ACHN (cell line): ENCODE measurements around the gene MARCHF2.
"Not testable (repeated sequence)": the region's sequence is repeated elsewhere in the genome, so short reads cannot be mapped to it uniquely, and the experiment has no call there.

Experiments used
- DNase-seq: peaks from one replicate; pipeline ENCODE4 v3.0.0-alpha.2; 2015
- in situ Hi-C: cut with HindIII; loops from 2 replicates; pipeline ENCODE4 v1.10.0; 2017; ENCODE audit warnings: low sequenced_read_pairs, low pct_ligation_motif_present, low pct_unique_long_range_greater_than_20kb

MARCHF2 gene

GRCh38 chr19:8386419-8386818 is 26.7 kb upstream of the MARCHF2 start:
- in situ Hi-C loops, DNase-seq: not testable (repeated sequence)

DNA sequence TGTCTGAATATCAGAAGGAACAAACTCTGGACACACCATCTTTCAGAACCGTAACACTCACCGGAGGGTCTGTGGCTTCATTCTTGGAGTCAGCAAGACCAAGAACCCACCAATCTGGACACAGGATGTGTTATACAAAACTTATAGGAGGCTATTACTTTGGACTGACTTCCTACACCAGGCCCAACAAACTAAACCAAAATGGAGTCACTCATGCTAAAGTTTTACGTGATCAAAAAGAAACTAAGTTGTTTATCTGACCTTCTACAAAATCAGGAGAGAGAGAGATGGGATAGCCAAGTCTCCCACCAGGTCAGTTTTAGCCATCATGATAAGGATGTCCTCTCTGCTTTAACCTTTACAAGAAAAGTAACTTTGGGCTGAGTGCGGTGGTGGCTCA is 26.1 kb upstream of the MARCHF2 start:
- DNase-seq: no peak
- in situ Hi-C loops: no loop called here

DNA sequence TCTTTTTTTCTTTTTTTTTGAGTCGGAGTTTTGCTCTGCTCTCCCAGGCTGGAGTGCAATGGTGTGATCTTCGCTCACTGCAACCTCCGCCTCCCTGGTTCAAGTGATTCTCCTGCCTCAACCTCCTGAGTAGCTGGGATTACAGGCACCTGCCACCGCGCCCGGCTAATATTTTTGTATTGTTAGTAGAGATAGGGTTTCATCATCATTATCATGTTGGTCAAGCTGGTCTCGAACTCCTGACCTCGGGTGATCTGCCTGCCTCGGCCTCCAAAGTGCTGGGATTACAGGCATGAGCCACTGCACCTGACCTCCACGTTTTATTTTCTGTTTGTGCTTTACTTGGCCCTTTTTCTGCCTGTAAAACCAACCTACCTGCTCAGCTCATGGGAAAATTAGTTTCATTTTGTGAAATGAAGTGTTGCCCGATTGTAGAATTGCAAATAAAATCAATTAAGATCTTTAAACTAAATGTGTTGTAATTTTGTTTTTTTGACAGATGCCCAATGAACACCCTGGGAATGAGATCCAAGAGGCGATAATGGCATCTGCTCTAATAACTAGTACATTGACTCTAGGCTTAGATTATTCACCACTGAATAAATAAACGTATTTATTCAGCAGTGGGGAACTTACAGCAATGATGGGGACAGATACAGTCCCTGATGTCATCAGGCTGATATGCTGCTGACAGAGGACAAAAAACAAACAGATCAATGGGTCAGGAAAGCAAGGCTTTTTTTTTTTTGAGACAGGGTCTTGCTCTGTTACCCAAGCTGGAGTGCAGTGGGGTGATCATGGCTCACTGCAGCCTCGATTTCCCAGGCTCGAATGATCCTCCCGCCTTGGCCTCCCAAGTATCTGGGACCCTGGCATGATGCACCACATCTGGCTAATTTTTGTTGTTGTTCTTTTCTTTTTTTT is 25.2 kb upstream of the MARCHF2 start:
- in situ Hi-C loops: no loop called here
- DNase-seq: no peak

DNA sequence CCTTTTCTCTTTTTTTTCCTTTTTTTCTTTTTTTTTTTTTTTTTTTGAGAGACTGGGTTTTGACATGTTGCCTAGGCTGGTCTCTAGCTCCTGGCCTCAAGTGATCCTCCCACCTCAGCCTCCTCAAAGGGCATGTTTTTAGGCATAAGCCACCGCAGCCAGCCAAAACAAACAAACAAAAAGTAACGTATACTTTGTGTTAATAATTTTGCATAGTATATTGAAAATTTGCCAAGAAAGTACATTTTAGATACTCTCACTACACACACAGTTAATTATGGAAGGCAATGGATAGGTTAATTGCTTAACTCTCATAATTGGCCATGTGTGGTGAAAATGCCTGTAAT is 24.5 kb upstream of the MARCHF2 start:
- in situ Hi-C loops: no loop called here

DNA sequence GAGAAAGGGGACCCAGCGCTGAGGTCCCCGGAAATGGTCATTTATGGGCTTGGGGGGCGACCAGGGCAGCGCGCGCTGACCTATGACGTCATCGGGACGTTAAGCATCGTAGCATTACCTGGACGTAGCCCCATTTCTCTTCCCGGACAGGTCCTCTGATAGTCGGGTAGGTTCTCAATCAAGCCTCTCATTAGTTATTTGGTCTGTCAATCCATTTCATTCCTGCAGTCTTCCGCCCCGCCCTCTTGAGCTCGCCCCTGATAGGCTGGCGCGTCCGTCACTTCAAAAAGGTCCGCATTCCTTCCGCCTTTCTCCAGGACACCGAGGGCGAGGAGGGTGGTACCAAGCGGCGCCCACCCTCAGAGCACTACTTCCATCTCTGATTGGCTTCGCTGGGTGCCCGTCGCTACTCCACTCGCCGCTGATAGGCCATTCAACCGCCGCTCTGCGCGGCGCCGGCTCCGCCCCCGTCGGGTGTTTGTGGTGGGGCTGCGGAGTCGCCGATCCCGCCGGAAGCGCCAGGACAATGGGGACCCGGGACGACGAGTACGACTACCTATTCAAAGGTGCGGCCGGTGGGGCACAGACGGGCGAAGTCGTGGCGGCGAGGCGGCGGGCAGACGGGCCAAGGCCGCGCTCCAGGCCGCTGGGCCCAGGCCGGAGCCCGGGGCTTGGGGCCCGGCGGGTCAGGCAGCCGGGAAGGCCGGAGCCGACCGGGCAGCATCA is 23.1 kb upstream of the MARCHF2 start, which contains the start of gene RAB11B:
RAB11B (plus strand) TSS at position 470 of the 726 bp plus-strand sequence; CDS start at position 527, 57 bp downstream.
- DNase-seq: peak; percentile 99
- in situ Hi-C loops: no loop called here

More for the DNA sequence above, 24.5 kb upstream of the MARCHF2 start:
- DNase-seq: no peak

GRCh38 chr19:8390617-8390981 is 22.5 kb upstream of the MARCHF2 start:
- DNase-seq: peak; percentile 81
- in situ Hi-C loops: no loop called here

GRCh38 chr19:8391198-8392016 is 21.7 kb upstream of the MARCHF2 start:
- DNase-seq: no peak
- in situ Hi-C loops: no loop called here

- in situ Hi-C loops: no loop called here
- DNase-seq: no peak
Measured at GRCh38 chr19:8392017-8392591, 21.0 kb upstream of the MARCHF2 start.

DNA sequence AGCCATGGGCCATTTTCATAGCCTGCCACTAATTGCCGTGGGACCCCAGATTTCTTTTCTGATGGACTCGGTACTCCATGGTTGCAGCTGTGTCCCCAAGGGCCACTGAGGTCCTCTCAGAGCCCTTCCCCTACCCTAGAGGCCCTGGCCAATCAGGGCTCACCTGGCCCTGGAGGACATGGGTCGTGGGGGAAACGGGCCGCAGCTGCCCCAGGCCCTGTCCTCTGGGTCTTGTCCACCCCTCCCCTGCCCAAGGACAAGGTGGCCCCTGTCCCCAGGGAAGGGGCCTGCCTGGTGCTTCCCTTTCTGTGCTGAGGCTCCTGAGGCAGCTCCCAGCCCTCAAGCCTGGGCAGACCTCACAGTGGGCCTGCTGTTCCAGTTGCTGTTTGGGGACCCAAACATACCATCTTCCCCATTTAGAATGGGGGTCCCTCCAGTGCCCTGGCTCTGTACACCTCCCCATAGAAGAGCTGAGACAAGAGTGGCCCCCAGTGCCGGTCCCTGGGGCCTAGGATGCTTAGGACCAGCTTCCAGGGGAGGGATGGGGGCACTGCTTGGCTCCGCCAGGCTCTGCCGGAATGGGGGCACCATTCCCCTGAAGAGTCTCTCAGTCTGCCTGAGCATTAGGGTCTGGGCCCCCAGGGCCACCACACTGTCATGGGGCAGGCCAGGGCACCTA is 19.8 kb upstream of the MARCHF2 start:
- DNase-seq: no peak
- in situ Hi-C loops: no loop called here

GRCh38 chr19:8393871-8394250 is 19.2 kb upstream of the MARCHF2 start:
- no peak for DNase-seq
- in situ Hi-C loops: no loop called here

DNA sequence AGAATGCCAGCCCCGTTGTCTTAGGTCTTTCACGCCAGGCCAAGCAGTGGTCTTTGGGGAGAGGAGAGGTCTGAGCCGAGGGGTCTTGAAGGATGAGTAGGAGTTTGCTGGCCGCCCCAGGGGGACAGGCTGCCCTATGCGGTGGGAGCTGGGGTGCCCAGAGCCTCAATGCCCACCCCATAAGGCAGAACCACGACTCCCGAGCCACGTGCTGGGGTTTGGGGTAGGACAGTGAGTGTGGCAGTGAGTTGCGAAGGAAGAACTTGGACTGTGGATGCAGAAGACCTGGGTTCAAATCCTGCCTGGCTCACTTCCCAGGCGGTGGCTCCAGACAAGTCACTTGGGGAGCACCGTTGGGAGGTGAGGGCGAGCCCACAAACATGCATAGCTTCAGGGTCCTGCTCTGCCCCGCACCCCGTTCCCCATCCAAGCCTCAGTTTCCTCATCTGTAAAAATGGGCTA is 17.5 kb upstream of the MARCHF2 start:
- DNase-seq: no peak
- in situ Hi-C loops: no loop called here

- in situ Hi-C loops: no loop called here
- DNase-seq: no peak
Measured at GRCh38 chr19:8396185-8396562, 16.9 kb upstream of the MARCHF2 start.

DNA sequence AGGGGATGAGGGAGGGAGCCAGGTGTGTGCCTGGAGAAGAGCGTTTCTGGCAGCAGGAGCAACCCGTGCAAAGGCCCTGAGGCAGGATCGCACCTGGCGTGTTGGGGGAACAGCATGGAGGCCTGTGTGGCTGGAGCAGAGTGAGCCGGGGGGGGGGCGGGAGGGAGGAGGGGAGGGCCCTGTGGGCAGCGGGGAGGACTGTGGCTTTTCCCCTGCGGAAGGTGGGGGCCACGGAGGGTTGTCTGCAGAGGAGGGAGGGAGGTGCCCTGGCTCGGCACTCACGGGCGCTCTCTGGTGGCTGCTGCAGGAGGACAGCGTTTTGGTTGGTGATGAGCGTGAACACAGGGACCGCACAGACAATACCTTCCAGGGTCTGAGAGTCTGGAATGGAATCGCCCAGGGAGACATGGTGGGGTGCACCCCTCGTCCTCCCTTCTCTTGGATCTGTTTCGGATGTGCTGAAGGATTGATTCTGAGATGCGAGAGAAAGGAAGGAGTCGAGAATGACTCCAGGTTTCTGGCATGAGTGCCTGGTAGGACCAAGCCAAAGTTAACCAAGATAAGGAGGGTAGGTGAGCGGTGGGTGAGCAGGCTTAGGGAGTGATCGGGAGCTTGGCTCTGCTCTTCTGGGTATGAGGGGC is 16.4 kb upstream of the MARCHF2 start:
- DNase-seq: peak; percentile 42
- in situ Hi-C loops: no loop called here

GRCh38 chr19:8397271-8397670 is 15.8 kb upstream of the MARCHF2 start:
- in situ Hi-C loops: no loop called here
- no peak for DNase-seq

GRCh38 chr19:8397746-8398310 is 15.3 kb upstream of the MARCHF2 start:
- no peak for DNase-seq
- in situ Hi-C loops: no loop called here

GRCh38 chr19:8398311-8398771 is 14.8 kb upstream of the MARCHF2 start:
- in situ Hi-C loops: no loop called here
- DNase-seq: no peak

GRCh38 chr19:8399681-8400188 is 13.4 kb upstream of the MARCHF2 start:
- in situ Hi-C loops: no loop called here
- no peak for DNase-seq
